ENCODE measurements around the gene BCORL1. TPM values are rescaled to one million over a fixed set of nuclear protein-coding genes. Genes with fewer than 3 reads are reported as not detected.

Gene BCORL1
- total RNA-seq, 1 experiment from 2014 or later = 4.0 TPM

DNA sequence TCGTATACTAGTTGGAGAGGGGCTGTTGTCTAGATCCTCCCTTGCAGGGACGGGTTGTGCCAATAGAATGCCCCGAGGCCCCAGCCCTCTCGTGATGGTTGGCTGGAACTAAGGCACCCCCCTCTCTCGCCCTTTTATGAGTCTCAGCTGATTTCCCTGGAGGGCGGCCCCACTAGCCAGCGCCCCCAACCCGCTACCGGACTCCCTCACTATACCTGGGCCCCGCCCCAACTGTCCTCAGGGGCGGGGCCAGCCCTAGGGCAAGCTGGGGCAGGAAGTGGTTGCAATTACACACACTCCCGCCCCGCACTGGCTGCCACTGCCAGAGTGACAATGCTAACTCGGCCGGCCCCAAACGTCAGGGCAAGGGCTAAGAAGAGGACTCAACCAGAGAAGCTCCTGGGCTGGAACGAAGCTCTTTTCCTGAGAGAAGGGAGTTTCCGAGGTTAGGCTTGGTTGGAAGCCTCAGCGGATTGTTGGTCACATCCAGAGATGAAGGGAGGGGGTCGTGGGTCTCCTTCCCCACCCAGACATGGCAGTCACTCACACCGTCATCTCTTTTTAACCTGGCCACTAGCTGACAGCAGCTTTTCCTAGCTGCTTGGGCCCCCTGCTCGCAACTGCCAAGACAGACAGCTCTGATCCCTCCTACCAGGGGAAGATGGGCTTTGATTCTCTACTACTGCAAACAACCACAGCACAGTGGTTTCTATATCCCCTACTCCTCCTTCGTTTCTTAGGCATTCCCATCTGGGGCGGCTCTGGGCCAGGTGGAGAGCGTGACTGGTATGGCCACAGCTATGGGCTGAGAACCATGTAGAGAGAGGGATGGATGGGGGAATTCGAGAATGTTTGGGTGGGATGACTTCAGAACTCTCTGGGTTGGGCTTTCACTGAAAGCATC lies 21.0 kb upstream of the BCORL1 start:
- DNase-seq (ENCODE audit: low read depth) = peak; percentile 87

GRCh38 chrX:129963729-129964128 lies 18.7 kb upstream of the BCORL1 start:
- no peak for DNase-seq (ENCODE audit: low read depth)

DNA sequence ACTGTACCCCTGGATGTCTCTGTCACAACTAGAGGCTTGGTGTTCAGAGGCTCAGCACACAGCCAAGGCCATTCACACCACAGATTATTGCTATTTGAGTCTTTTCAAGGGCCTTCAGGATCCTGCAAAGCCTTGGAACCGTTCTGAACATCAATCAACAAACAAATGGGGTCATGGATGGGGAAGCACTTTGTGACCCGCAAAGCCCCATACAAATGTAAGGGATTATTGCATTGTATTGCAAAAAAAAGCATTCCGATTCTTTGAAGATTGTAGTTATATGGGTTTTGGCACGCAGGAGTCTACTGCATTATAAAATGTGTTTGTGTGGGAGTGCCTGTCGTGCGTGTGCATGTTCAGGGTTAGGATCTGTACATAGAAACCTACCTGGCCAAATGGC lies 17.3 kb upstream of the BCORL1 start:
- no peak for DNase-seq (ENCODE audit: low read depth)

- DNase-seq (ENCODE audit: low read depth) = no peak
Observed at GRCh38 chrX:129968968-129969367, 13.5 kb upstream of the BCORL1 start.

DNA sequence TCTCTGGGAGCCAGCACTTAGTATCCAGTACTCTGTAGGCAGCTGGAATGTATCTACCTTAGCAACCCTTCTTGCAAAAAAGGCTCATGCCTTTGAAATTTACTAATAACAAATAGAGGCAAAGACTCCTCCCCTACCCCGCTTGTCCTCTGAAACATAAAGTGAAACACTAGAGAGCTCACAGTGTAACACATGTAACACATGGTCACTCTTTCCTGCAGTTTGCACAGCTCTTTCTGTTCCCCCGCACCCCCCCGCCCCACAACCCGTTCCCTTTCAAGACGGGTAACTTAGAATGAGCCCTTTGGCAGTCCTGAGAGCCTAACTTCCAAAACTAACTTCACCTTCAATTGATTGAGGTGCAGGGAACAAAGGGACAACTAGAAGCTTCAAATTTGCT lies 6.0 kb upstream of the BCORL1 start:
- DNase-seq (ENCODE audit: low read depth) = no peak

DNA sequence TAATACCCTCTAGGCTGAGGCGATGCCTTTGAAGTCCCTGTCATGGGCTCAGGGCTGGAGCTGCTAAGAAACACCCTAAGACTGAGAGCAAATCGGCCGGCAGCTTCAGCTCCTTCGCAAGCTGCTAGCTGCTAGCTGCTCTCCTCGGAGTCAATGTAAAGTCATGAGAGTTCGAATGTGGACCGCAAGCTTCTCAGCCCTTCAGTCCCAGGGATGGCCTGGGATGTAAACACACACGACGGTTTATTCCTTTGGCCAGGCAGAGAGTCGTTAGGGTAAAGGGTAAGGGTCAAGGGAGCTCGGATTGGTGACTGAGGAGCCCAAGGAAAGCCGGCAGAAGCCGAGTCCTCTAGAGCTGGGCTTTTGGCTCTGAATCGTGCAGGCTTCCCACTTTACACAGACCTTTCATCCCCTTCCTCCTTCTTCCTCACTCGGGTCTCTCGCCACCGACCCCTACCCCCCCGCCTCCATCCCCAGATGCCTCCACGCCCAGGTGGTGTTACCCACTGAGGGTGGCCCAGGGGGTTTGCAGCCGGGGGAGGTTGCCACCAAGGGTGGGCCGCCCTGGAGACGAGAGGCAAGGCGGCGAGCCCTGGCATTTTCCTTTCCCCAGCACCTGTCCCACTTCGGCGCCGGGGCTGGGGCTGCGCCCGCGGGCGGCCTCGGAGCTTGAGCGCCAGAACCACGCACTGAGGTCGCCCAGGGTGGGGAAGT lies 3.1 kb upstream of the BCORL1 start:
- no peak for DNase-seq (ENCODE audit: low read depth)

DNA sequence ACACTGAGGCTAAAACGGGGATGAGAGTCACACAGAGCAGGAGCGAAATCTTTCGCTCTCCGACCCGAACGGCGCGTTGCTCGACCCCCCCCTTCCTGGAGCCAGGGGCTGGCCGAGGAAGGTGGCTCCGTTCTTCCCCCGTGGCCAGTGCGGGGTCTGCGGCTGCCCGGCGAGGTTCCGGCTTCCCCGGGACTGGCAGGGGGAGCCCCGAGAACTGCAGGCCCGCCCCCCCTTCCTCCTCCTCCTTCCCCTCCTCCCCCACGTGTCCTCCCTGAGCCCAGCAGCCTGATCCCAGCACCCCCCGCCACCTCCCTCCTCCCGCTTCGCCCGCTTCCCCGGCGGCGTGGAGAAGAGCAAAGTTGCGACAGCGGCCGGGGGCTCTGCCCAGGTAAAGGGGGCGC lies 2.4 kb upstream of the BCORL1 start:
- DNase-seq (ENCODE audit: low read depth) = no peak

- DNase-seq (ENCODE audit: low read depth) = peak; percentile 42
Observed at GRCh38 chrX:129980540-129981199, 1.8 kb upstream of the BCORL1 start.

GRCh38 chrX:129981200-129981553 lies 1.3 kb upstream of the BCORL1 start:
- DNase-seq (ENCODE audit: low read depth) = no peak

DNA sequence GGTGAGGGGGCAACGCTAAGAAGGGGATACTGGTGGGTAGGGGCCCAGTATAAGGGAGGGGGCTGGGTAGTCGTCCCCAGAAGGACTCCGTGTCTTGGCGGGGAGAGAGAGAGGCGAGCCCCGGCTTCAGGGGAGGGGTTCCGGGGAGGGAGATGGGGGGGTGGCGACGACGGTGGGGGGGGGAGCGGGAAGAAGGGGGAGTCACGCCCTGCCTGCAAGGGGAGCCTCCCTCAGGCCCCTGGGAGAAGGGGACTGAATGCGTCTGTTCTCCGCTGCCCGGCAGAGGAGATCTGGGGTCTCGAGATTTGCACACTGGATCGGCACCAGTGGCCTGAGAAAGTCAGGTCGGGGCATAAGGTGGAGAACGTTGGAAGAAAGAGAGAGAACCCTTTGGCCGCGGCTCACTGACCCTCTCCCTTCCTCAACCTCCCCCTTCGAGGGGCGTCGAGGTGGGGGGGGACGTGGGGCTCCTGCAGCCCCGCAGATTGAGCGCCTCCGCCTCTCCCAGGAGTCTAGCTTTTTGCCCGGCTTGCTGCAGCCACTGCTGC lies 609 bp upstream of the BCORL1 start:
- no peak for DNase-seq (ENCODE audit: low read depth)

DNA sequence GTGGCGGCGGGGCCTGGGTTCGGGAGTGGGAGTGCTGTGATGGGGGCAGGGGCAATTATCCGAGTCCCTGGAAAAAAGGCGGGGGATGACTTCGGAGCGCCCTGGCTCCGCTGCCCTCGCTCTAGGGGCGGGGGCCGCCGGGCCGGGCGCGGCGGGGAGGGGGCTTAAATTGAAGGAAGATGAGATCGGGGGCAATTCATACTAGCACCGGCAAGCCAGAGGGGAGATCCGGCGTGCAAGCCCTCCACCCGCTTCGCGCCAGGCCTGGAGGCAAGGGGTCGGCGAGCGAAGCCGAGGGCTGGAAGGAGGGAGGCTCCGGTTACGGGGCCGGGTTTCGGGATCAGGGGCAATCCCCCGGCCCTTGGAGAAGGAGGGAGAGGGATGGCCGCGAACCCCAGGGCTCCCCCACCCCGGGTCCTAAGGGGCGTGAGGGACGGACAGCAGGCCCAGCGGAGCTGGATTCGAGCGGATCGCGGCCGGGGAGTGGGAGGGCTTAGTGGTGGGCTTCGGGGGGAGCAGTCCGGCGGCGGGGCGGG lies 1.2 kb downstream of the BCORL1 start:
- peak; percentile 32 for DNase-seq (ENCODE audit: low read depth)

GRCh38 chrX:129984111-129984958 lies 1.9 kb downstream of the BCORL1 start:
- peak; percentile 24 for DNase-seq (ENCODE audit: low read depth)

- DNase-seq (ENCODE audit: low read depth) = no peak
Observed at GRCh38 chrX:129987871-129988270, 5.4 kb downstream of the BCORL1 start.

GRCh38 chrX:129992181-129992580 lies 9.7 kb downstream of the BCORL1 start:
- DNase-seq (ENCODE audit: low read depth) = no peak

DNA sequence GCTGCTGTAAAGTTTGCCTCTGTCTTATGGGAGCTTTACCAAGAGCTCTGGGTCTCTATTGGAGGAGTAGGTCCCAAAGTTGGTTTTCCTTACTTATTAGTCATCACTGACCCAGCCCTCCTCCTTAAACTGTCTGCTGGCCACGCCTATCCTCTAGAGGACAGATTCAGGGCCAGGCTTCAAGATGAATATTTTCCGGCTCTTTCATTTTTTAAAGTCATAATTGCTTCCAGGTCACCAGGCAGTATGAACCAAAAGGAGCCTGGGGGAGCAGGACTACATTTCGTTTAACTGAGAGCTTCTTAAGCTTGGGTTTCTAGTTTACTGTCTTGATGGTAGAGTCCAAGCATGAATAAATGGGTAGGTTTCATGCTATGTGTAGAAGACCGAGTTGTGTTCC lies 13.7 kb downstream of the BCORL1 start:
- DNase-seq (ENCODE audit: low read depth) = peak; percentile 52

GRCh38 chrX:129997086-129997485 lies 14.7 kb downstream of the BCORL1 start:
- DNase-seq (ENCODE audit: low read depth) = no peak

DNA sequence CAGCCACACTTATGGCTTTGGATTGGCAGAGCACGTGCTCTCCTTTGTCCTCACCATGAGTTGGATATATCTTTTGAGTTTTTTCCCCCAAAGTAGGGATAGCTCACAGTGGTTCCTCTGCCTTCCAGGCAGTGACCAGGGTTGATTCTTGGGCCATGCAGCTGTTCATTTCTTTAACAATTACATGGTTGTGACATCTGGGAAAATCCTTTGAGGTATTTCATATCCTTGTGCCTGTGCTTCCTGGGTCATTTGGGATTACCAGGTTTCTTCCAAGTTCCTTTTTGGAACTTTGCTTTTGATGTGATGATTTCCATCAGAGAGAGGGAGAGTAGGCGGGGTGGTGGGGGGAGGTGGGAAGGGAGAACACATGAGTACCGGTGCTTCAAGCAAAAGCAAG lies 15.6 kb downstream of the BCORL1 start:
- no peak for DNase-seq (ENCODE audit: low read depth)

DNA sequence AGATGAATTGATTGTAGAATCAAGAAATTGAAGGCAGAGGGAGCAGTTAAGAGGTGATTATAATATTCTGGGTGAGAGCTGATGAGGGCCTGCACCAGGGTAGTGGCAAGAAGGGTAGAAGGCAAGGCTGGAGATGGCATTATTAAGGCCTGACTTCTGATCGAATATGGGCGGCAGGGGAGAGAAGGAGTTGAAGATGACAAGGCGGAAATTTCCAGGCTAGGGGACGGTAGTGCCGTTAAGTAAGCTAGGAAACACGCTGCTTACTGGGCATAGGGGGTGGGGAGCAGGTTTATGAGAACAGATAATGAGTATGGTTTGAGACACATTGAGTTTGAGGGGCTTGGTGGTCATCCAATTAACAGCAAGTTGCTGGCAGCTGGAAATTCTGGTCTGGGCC lies 19.5 kb downstream of the BCORL1 start:
- no peak for DNase-seq (ENCODE audit: low read depth)

GRCh38 chrX:130002541-130002940 lies 20.1 kb downstream of the BCORL1 start:
- no peak for DNase-seq (ENCODE audit: low read depth)

DNA sequence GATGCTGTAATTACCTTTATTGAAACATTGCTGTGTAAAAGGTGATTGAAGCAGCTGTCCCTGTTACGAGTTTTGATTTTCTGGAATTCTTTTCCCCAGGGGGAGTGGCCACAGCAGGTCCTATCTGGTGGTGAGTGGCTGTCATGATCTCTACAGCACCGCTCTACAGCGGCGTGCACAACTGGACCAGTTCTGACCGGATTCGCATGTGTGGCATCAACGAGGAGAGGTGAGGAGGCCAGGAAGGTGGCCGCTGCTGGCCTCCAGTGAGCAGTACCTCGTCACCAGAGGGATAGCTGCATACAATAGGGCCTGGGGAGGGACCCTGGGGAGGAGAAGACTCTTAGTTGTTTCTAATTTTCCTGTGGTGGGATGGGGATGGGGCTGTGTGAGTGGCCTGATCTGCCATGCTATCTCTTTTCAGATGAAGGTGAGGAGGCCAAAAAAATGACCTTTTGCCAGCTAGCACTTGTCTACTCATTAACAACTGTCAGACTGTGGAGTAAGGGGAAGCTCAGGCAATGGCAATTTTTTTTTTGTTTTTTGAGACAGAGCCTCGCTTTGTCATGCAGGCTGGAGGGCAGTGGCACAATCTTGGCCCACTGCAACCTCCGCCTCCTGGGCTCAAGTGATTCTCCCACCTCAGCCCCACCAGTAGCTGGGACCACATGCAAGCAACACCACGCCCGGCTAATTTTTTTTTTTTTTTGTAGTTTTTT lies 22.8 kb downstream of the BCORL1 start:
- no peak for DNase-seq (ENCODE audit: low read depth)
